NT2/D1 (cell line): ENCODE measurements around the gene SLC35E1.
A peak's percentile ranks its signal among the peaks of the same experiment; 100 is the strongest.

Experiments used
- DNase-seq: peaks from one replicate; pipeline ENCODE4 v3.0.0-alpha.2; 2011; ENCODE audit warnings: low read depth, low spot score
- H3K27me3 ChIP-seq: 2 replicates; pipeline ENCODE4 v1.6.0; 2011; ENCODE audit warnings: mild to moderate bottlenecking; ENCODE audit not compliant: insufficient read length, insufficient read depth
- H3K36me3 ChIP-seq: 2 replicates; pipeline ENCODE4 v1.6.1; 2011; ENCODE audit warnings: mild to moderate bottlenecking, low read length, mixed read lengths; ENCODE audit not compliant: insufficient read depth, insufficient read length
- H3K4me1 ChIP-seq: 2 replicates; pipeline ENCODE4 v1.5.1; 2011; ENCODE audit not compliant: insufficient read depth, insufficient read length
- H3K4me3 ChIP-seq: 2 replicates; pipeline ENCODE4 v1.5.1; 2011; ENCODE audit warnings: low read depth; ENCODE audit not compliant: insufficient read length
- H3K9ac ChIP-seq: 2 replicates; pipeline ENCODE4 v1.6.0; 2011; ENCODE audit warnings: low read depth; ENCODE audit not compliant: insufficient read length
- H3K9me3 ChIP-seq: 2 replicates; pipeline ENCODE4 v1.5.1; 2011; ENCODE audit warnings: mild to moderate bottlenecking, low read length; ENCODE audit not compliant: insufficient read depth
- SUZ12 ChIP-seq: IDR thresholded peaks from 2 replicates; pipeline ENCODE4 v1.6.1; 2011; ENCODE audit not compliant: insufficient read length, insufficient read depth; ENCODE audit errors: extremely low read depth
- YY1 ChIP-seq: IDR thresholded peaks from 2 replicates; pipeline ENCODE4 v1.6.1; 2011; ENCODE audit not compliant: insufficient read length, insufficient read depth
- ZNF274 ChIP-seq: IDR thresholded peaks from 2 replicates; pipeline ENCODE4 v1.6.1; 2011; ENCODE audit warnings: mild to moderate bottlenecking, low read depth, low read length

The SLC35E1 gene

DNA sequence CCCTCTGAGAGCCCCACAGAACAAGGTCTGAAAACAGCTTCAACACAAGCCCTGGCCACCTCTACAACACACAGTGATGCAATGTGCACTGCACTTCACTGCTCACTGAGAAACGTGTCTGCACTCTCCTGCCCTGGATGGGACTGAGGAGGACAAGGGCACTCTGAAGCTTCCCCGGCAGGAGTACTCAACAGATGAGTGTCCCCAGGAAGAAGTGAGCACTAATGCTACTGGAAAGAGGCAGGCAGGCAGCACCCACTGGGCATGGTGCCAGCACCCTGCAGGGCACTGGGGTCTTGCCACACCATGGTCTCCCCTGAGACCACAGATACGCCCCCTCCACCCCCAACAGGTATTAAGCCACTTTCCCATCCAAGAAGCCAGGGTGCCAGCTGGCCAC is 17.7 kb upstream of the SLC35E1 start:
- Histone ChIP-seq H3K27me3 (no peaks in the 10 kb centered on the region), H3K4me1 (peaks cover 53% of the 10 kb centered on the region), H3K9me3 (no peaks in the 10 kb centered on the region), H3K9ac (no peak overlapping the region), H3K36me3 (peaks cover 11% of the 10 kb centered on the region), H3K4me3 (no peak overlapping the region)
- no peak for DNase-seq
- TF ChIP-seq ZNF274 (no peak), YY1 (no peak), SUZ12 (no peak)

DNA sequence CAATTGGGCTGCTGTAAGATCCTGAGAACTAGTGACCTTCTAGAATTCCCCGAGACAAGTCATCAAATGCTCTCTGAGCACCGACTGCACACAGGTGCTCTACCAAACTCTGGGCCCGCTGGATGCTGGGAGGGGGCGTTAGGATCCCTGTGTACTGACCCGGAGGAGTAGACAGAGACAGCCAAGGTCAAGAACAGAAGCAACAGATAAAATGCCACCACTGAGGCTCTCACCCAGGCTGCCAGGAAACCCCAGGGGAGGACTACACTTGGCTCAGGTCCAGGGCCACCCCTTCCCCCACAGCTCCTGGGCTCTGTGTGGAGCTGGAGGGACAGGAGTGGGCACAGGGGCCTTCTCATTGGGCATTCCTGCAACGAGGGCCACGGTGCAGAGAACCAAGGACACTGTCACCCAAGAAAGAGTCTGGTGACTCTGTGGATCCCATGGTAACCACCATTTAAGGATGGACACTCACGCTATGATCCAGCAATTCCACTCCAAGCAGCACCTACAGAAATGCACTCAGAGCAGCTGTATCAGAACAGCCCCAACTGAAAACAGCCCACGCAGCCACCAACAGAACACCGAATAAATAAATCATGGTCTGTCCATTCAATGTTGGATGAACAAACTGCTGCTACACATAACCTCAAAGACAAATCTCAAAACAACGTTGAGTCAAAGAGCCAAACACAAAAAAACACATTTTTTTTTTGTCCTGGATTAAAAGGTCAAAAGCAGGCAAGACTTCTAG is 16.8 kb upstream of the SLC35E1 start:
- Histone ChIP-seq H3K4me3 (no peak overlapping the region), H3K27me3 (no peaks in the 10 kb centered on the region), H3K9ac (no peak overlapping the region), H3K9me3 (no peaks in the 10 kb centered on the region), H3K36me3 (peaks cover 11% of the 10 kb centered on the region), H3K4me1 (peaks cover 56% of the 10 kb centered on the region)
- no peak for DNase-seq
- TF ChIP-seq ZNF274 (no peak), SUZ12 (no peak), YY1 (no peak)

DNA sequence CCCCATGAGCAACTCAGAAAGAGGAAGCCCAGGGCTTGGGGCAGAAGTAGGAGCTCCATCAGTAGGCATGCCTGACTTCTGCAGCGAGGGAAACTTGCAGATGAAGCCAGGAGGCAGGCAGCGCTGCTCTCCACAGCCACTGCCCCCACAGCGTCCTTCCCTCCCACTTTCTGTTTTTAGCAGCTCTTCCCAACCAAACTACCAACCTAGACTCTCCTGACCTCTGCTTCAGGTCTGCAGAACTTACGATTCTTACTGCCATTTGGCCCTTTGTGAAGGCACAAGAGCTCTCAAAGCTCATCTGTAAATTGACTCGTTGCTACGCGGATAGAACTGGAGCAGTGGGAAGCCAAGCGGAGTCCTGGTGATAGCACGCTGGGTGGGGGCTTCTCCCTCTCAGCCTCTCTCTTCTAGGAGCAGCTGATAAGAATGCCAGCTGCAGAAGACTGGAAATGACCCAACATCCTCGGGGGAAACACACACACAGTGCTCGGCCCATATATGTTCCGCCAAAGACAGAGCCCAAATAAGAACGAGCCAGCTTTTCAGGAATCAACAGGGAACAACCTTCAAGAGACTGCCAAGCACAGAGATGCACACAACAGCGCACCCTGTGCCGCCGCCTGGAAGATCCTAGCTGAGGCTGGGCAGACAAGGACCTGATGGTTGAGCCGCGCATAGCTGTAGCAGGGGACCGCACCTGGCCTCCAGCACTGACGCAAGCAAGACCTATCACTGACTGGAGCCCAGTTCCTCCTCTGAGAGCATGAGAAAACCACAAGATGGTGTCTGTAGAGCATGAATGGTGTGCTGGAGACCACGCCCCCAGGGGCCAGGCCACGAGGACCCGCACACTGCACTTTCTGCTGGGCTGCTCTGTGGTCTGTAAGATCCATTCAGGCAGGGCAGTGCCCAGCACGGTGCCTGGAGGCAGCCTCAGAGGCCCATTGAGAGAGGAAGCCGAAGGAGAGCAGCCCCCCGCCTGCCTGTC is 15.9 kb upstream of the SLC35E1 start:
- Histone ChIP-seq H3K4me1 (peaks cover 60% of the 10 kb centered on the region), H3K27me3 (no peaks in the 10 kb centered on the region), H3K9ac (no peak overlapping the region), H3K9me3 (no peaks in the 10 kb centered on the region), H3K36me3 (peaks cover 10% of the 10 kb centered on the region), H3K4me3 (no peak overlapping the region)
- no peak for TF ChIP-seq ZNF274
- no peak for TF ChIP-seq SUZ12
- TF ChIP-seq YY1: no peak
- no peak for DNase-seq

DNA sequence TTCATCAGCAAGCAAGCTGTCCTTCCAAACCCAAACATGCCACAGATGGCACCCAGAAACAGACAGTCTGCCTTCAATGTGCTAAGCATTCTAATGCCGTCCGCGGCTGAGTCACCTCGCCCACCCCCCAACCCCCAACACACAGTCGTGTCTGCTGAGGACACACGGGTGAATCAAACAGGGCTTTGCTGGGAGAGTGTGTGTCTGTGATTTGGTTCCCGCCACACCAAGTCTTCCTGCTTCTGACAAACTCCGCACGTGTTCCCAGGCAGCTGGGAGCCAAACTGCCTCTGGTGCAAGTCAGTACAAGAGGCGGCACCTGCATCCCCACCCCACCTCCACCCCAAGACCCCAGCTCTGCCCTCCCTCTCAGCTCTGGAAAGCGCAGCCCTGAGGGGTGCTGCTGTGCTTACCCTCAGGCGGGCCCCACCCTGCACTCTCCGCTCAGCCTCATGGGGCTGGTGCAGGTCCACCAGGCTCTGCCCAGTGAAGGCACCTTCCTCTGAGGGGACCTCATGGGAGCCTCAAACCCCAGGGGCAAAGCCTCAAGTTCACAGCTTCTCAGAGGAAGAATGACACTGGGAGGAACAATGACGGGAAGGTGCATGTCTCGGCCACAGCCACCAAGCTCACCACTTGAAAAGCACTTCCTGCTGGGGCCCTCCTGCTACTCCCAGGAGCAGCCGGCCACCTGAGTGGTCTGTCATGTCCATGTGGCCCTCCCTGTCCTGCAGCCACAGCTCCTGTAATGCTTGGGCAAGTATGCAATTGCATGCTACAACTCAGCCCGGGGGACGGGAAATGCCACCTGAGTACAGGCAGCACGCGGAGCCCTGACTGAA is 15.0 kb upstream of the SLC35E1 start:
- no peak for DNase-seq
- Histone ChIP-seq H3K36me3 (peaks cover 11% of the 10 kb centered on the region), H3K9me3 (no peaks in the 10 kb centered on the region), H3K4me3 (no peak overlapping the region), H3K27me3 (no peaks in the 10 kb centered on the region), H3K4me1 (peaks cover 56% of the 10 kb centered on the region), H3K9ac (no peak overlapping the region)
- TF ChIP-seq YY1 (no peak), ZNF274 (no peak), SUZ12 (no peak)

DNA sequence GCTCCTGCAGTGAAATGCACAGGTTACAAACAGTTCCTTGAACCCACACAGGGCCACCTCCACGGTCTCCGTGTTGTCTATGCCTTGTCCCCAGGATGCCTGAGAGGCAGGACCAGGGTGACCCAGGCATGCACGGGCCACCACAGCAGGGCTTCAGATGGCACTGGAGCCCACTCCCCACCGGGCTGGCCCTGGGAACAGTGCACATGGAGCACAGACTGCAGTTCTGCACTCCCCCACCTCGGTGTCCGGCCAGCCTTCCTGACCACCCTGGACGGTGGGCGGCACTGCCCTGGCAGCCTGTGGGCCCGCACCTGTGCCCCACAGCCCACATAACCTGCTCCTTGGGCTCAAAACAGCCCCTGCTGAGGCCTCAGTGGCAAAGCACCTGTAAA is 14.3 kb upstream of the SLC35E1 start:
- TF ChIP-seq ZNF274: no peak
- no peak for TF ChIP-seq SUZ12
- TF ChIP-seq YY1: no peak
- Histone ChIP-seq H3K4me3 (no peak overlapping the region), H3K9ac (peak overlapping the region; percentile 45), H3K27me3 (no peaks in the 10 kb centered on the region), H3K4me1 (peaks cover 53% of the 10 kb centered on the region), H3K36me3 (peaks cover 18% of the 10 kb centered on the region), H3K9me3 (no peaks in the 10 kb centered on the region)
- no peak for DNase-seq

DNA sequence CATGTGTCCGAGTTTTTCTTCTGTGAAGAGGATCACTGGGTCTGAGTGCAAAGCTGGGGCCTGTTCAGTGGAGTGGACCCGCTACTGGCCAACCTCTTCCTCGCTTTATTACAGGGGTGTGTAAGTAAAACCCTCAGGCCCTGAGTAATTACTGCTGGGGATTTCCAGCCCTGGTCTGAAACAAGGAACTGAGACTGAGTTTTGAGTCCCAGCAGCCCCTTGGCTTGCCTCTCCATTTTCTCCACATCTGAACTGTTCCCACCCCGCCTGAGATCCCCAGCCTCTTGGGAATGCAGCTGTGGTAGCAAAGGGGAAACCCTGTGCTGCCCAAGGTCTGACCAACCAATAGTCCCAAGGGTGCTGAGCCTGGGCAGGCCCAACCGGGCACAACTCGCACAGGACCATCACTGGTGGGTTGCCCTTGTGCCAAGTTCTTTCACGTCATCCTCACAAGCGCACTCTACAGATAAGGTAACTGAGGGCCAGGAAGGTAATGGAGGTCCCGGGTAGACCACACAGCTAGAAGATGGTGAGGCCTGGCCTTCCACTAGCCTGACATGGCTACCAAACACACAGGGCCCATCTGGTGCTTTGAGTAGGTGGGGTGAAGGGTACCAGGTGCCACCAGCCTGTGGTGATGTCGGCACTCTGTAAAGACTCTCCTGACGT is 13.7 kb upstream of the SLC35E1 start:
- TF ChIP-seq ZNF274 (no peak), SUZ12 (no peak), YY1 (no peak)
- peaks cover 57% of the 10 kb centered on the region for H3K4me1 ChIP-seq
- no peaks in the 10 kb centered on the region for H3K27me3 ChIP-seq
- no peaks in the 10 kb centered on the region for H3K9me3 ChIP-seq
- H3K4me3 ChIP-seq: no peak overlapping the region
- H3K36me3 ChIP-seq: peaks cover 22% of the 10 kb centered on the region
- DNase-seq: no peak
- H3K9ac ChIP-seq: peak overlapping the region; percentile 13
